Measurements from ENCODE around the gene SLC35A3. TPM values are rescaled to one million over a fixed set of nuclear protein-coding genes. Genes with fewer than 3 reads are reported as not detected.
"Not testable (repeated sequence)": the region's sequence is repeated elsewhere in the genome, so short reads cannot be mapped to it uniquely, and the experiment has no call there.

The SLC35A3 gene
- total RNA-seq, 1 experiment from 2014 or later = 46.5 TPM

- peaks cover 13% of the 10 kb centered on the region for H3K36me3 ChIP-seq (ENCODE audit: low read depth, low read length)
- no peaks in the 10 kb centered on the region for H3K9me3 ChIP-seq (ENCODE audit: low read length)
- no peak for TF ChIP-seq CTCF (conservative IDR thresholded peaks at IDR 0.05; ENCODE audit: low read depth, low read length)
- peak overlapping the region; percentile 98 for H3K9ac ChIP-seq (ENCODE audit: low read length)
- no peaks in the 10 kb centered on the region for H3K27me3 ChIP-seq (ENCODE audit: low read length)
- no peaks in the 10 kb centered on the region for H3F3A ChIP-seq (ENCODE audit: low read length, unreplicated experiment)
- peaks cover 83% of the 10 kb centered on the region for H3K79me2 ChIP-seq (ENCODE audit: low read length)
- no peaks in the 10 kb centered on the region for H3K9me2 ChIP-seq (replicated peaks; ENCODE audit: low read length)
- ATAC-seq (no peak), DNase-seq (peak; percentile 6)
- intact Hi-C loops (cut with micrococcal nuclease) = loop anchor here (2.0 kb wide), 3 partner anchors 93 to 419 kb away; partner anchors contain the start of genes AGL, SASS6 and TRMT13
- peak overlapping the region; percentile 92 for H3K4me2 ChIP-seq (ENCODE audit: low read length)
- peaks cover 43% of the 10 kb centered on the region for H4K20me1 ChIP-seq (ENCODE audit: low read length)
- peaks cover 20% of the 10 kb centered on the region for H3K4me1 ChIP-seq (ENCODE audit: insufficient read depth, low read length)
- peak overlapping the region; percentile 77 for H3K4me3 ChIP-seq (ENCODE audit: low read length)
- POLR2A ChIA-PET (ENCODE audit: unreplicated experiment) = interaction anchor here (0.6 kb wide), 1 partner anchor 855 kb away, joined by 3 read pairs; no protein-coding TSS in a partner anchor
- CTCF ChIA-PET = interaction anchor here (0.6 kb wide), 1 partner anchor 31 kb away, joined by 14 read pairs; no protein-coding TSS in a partner anchor
- H2AFZ ChIP-seq (ENCODE audit: low read length) = no peak overlapping the region
- H3K27ac ChIP-seq (ENCODE audit: low read length) = no peak overlapping the region
- no TSS peak for BruUV-seq (replicated peaks)
These were observed 69.8 kb downstream of the SLC35A3 start for GRCh38 chr1:100039591-100039990.

GRCh38 chr1:100045206-100045605, 75.4 kb downstream of the SLC35A3 start:
- ChIA-PET CTCF (no interaction called here), POLR2A (ENCODE audit: unreplicated experiment) (no interaction called here)
- TF ChIP-seq EZH2 (IDR thresholded peaks at IDR 0.05; ENCODE audit: low read length, unreplicated experiment) = no peak
- no peak for TF ChIP-seq CTCF (conservative IDR thresholded peaks at IDR 0.05; ENCODE audit: low read depth, low read length)
- TF ChIP-seq EZH2phosphoT487 (IDR thresholded peaks at IDR 0.05; ENCODE audit: borderline replicate concordance, low read length) = no peak

GRCh38 chr1:100047235-100047708, 77.5 kb downstream of the SLC35A3 start:
- H3K4me3 ChIP-seq (ENCODE audit: low read length); intact Hi-C loops (cut with micrococcal nuclease); BruUV-seq (replicated peaks); H3K27me3 ChIP-seq (ENCODE audit: low read length); H3K9me2 ChIP-seq (replicated peaks; ENCODE audit: low read length); POLR2A ChIA-PET (ENCODE audit: unreplicated experiment); H2AFZ ChIP-seq (ENCODE audit: low read length); DNase-seq; H3K4me2 ChIP-seq (ENCODE audit: low read length); H3F3A ChIP-seq (ENCODE audit: low read length, unreplicated experiment); H3K27ac ChIP-seq (ENCODE audit: low read length); ATAC-seq; CTCF ChIA-PET; H3K9me3 ChIP-seq (ENCODE audit: low read length); H3K9ac ChIP-seq (ENCODE audit: low read length); H3K4me1 ChIP-seq (ENCODE audit: insufficient read depth, low read length): not testable (repeated sequence)
- Histone ChIP-seq H3K79me2 (ENCODE audit: low read length) (peaks cover 94% of the 10 kb centered on the region), H3K36me3 (ENCODE audit: low read depth, low read length) (peaks cover 25% of the 10 kb centered on the region), H4K20me1 (ENCODE audit: low read length) (peaks cover 15% of the 10 kb centered on the region)

More at GRCh38 chr1:100045206-100045605, 75.4 kb downstream of the SLC35A3 start:
- Histone ChIP-seq H3K4me1 (ENCODE audit: insufficient read depth, low read length) (peaks cover 1% of the 10 kb centered on the region; the same call in 1 of the 2 replicates), H2AFZ (ENCODE audit: low read length) (no peak overlapping the region), H3K9me2 (replicated peaks; ENCODE audit: low read length) (no peaks in the 10 kb centered on the region), H3K27me3 (ENCODE audit: low read length) (no peaks in the 10 kb centered on the region), H3K4me2 (ENCODE audit: low read length) (no peak overlapping the region), H3K9ac (ENCODE audit: low read length) (no peak overlapping the region), H3F3A (ENCODE audit: low read length, unreplicated experiment) (no peaks in the 10 kb centered on the region), H3K79me2 (ENCODE audit: low read length) (peaks cover 100% of the 10 kb centered on the region), H4K20me1 (ENCODE audit: low read length) (peaks cover 34% of the 10 kb centered on the region), H3K9me3 (ENCODE audit: low read length) (no peaks in the 10 kb centered on the region), H3K36me3 (ENCODE audit: low read depth, low read length) (peaks cover 21% of the 10 kb centered on the region), H3K4me3 (ENCODE audit: low read length) (no peak overlapping the region), H3K27ac (ENCODE audit: low read length) (no peak overlapping the region)
- intact Hi-C loops (cut with micrococcal nuclease) = no loop called here
- BruUV-seq (replicated peaks) = no TSS peak
- DNase-seq (no peak), ATAC-seq (no peak)

All from PC-3 (cell line).